GM20000 (cell line): ENCODE data around the gene CHKB.

ENCODE experiments used
- DNase-seq: peaks from one replicate; pipeline ENCODE4 v3.0.0; 2012; ENCODE audit warnings: low spot score
- CTCF ChIP-seq: IDR thresholded peaks from 2 replicates; pipeline ENCODE4 v1.5.1; 2012; ENCODE audit warnings: mild to moderate bottlenecking, control low read depth; ENCODE audit errors: extremely low read depth, missing control alignments

Gene CHKB

GRCh38 chr22:50568626-50569025 lies 14.0 kb downstream of the CHKB start:
- DNase-seq, result no peak
- TF ChIP-seq CTCF, result no peak

DNA sequence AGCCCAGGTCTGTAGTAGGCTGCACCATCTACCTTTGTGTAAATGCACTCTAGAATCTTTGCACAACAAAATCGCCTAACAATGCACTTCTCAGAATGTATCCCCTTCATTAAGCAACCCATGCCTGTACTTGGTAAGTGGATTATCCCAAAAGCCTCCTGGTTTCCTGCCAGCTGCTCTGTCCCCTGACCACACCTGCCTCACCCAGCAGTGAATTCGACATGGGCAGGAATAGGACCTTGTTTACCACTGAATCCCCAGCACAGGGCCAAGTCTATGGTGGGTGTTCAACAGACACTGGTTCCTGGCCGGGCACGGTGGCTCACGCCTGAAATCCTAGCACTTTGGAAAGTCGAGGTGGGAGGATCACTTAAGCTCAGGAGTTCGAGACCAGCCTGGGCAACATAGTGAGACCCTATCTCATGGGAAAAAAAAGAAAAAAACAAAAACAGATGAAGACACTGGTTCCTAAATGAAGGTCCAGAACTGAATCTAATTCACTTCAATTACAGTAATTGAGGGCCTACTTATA lies 14.9 kb downstream of the CHKB start:
- DNase-seq, result no peak
- TF ChIP-seq CTCF, result no peak

DNA sequence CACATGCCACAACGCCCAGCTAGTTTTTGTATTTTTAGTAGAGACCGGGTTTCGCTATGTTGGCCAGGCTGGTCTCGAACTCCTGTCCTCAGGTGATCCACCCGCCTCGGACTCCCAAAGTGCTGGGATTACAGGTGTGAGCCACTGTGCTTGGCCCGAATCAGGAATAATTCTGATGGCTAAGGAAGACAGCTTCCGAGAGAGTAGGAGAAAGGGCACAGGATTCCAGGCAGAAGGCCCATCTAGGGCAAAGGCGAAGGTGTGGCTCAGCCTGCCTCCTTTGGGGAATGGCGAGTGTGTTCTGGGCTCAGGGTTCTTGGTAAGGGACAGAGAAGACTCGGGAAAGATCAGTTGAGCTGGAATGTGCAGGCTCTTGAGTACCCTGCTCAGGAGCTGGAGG lies 18.4 kb downstream of the CHKB start:
- no peak for DNase-seq

GRCh38 chr22:50563413-50564160 lies 19.1 kb downstream of the CHKB start:
- no peak for DNase-seq
- no peak for TF ChIP-seq CTCF

More for the DNA sequence above, 18.4 kb downstream of the CHKB start:
- no peak for TF ChIP-seq CTCF

GRCh38 chr22:50562523-50563412 lies 19.9 kb downstream of the CHKB start, which contains the start of gene SYCE3:
Gene SYCE3 (minus strand): TSS chr22:50562919. CDS start chr22:50556405, 6,514 bp downstream.
- TF ChIP-seq CTCF, result peak; percentile 84
- DNase-seq, result peak; percentile 98

DNA sequence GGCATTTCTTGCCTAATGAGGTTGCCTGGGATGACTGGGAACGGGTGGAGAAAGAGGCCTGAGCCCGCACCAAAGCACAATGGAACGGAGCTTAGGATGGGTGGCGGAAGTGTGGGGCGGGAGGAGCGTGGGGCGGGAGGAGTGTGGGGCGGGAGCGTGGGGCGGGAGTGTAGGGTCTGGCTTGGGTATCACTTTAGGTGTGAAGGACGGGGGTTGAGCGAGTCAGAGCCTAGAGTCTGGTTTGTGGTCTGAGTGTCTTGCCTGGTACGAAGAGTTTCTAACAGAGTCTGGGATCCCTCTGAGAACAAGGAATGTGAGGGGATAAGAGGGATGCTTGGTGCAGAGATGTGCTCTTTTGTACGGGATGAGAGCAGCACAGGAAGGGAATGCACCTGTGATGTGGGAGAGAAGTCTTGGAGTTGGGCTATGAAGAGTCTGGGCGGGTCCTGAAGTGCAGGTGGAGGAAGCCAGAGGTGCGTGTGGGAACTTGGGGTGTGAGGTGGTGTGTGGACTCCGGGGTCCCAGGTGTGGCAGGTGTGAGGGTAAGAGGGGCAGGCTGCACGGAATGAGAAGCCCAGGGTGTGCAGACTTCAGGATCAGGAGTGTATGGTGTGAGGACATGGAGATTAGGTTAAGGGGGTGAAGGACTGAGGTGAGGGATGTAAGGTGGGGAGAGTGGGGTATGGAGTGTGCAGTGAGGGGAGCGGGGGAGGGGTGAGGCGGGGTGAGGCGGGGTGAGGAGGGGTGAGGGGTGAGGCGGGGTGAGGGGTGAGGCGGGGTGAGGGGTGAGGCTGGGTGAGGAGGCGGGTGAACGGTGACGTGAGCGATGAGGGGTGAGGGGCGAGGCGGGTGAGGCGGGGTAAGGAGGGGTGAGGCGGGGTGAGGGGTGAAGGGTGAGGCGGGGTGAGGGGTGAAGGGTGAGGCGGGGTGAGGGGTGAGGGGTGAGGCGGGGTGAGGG lies 21.0 kb downstream of the CHKB start:
- no peak for DNase-seq
- TF ChIP-seq CTCF, result no peak
